Gastrocnemius medialis (tissue), 4 donors: Measurements from ENCODE around the gene PXT1. TPM values are rescaled to one million over a fixed set of nuclear protein-coding genes. Genes with fewer than 3 reads are reported as not detected.
"Not testable (repeated sequence)": the region's sequence is repeated elsewhere in the genome, so short reads cannot be mapped to it uniquely, and the experiment has no call there.

ENCODE experiments used
- ATAC-seq, 2 donors: fragments of 150-250 bp; one replicate each; pipeline ENCODE4 v1.9.1; 2016
- DNase-seq, 2 donors: peaks; one replicate each; pipeline ENCODE4 v3.0.0-alpha.2; 2019
- H3K27ac ChIP-seq, 4 donors: fragments of 200-600 bp; sonication (generic); 1 replicate in 1 of 4; 2 replicates in 3 of 4; pipeline ENCODE4 v1.5.1; 2016 to 2018; ENCODE audit warnings: mild to moderate bottlenecking in 2 of 4, moderate library complexity in 1 of 4
- H3K27me3 ChIP-seq, 3 donors: fragments of 200-600 bp; sonication (generic) in 2 of 3; 1 replicate in 1 of 3; 2 replicates in 2 of 3; pipeline versions ENCODE4 v1.5.1 to v1.6.0; 2016 to 2019; ENCODE audit warnings: mild to moderate bottlenecking in 1 of 3, moderate library complexity in 1 of 3
- H3K36me3 ChIP-seq, 2 donors: fragments of 200-600 bp; sonication (generic) in 1 of 2; one replicate each; pipeline ENCODE4 v1.5.1; 2017 to 2018
- H3K4me1 ChIP-seq, 2 donors: fragments of 200-600 bp; sonication (generic) in 1 of 2; one replicate each; pipeline ENCODE4 v1.5.1; 2016 to 2017; ENCODE audit warnings: mild to moderate bottlenecking in 2 of 2
- H3K4me3 ChIP-seq, 4 donors: fragments of 200-600 bp; sonication (generic) in 3 of 4; 1 replicate in 1 of 4; 2 replicates in 3 of 4; pipeline ENCODE4 v1.5.1; 2016 to 2019; ENCODE audit warnings: mild to moderate bottlenecking in 2 of 4
- H3K9me3 ChIP-seq, 3 donors: fragments of 200-600 bp; sonication (generic) in 2 of 3; 1 replicate in 1 of 3; 2 replicates in 2 of 3; pipeline ENCODE4 v1.5.1; 2016 to 2019
- POLR2A ChIP-seq, 2 donors: fragments of 450-650 bp; IDR thresholded peaks; one replicate each; pipeline ENCODE4 v1.6.1; 2017; ENCODE audit warnings: antibody characterized with exemption in 2 of 2, mild to moderate bottlenecking in 2 of 2, moderate library complexity in 2 of 2
- in situ Hi-C, 4 donors: fragments of 200-750 bp; cut with MboI; loops; one replicate each; pipeline versions ENCODE4 v1.15.0 to v1.8.0; 2017; ENCODE audit warnings: low sequenced_read_pairs in 4 of 4
- intact Hi-C: fragments of 100-400 bp; cut with DNase I; formaldehyde crosslinking; loops from one replicate; pipeline ENCODE4 v1.15.1; 2023; ENCODE audit warnings: low total_unique reads
- total RNA-seq, 4 donors: library from RNA; depleted of rRNA; stranded (reverse); fragments of >200 nt; gene quantifications; one replicate each; pipeline versions ENCODE4 v1.1.0 to v1.2.3, GENCODE V29; 2016
- TF ChIP-seq, protein P1 (sequence below), 5 experiments: fragments of 450-650 bp in 3 of 5; fragments of 200-600 bp in 2 of 5; sonication (generic) in 2 of 5; IDR thresholded peaks in 4 of 5; conservative IDR thresholded peaks in 1 of 5; 1 replicate in 4 of 5; 2 replicates in 1 of 5; pipeline ENCODE4 v1.5.1; 2016 to 2019; ENCODE audit warnings: antibody characterized with exemption in 5 of 5, mild to moderate bottlenecking in 3 of 5, moderate library complexity in 3 of 5

Gene PXT1
- total RNA-seq, 4 donors from 2014 or later = not detected

DNA sequence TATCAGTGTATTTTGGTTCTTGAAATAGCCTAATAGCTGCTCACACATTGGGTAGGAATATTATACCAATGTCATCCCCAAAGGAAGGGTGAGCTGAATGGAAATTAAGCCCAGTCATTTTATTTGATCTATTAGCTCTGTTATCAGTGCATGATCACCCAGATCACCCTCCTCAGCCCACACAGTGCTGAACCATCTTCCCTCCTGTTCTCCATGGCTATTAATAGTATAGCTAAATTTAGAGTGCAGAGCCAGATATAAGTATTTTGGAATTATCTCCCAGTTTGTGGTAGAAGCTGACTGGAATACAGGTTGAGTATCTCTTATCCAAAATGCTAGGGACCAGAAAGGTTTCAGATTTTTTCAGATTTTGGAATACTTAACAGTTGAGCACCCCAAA lies 45.6 kb upstream of the PXT1 start:
- Histone ChIP-seq H3K4me1 (peaks cover 12 to 14% of the 10 kb centered on the region in 2 donors), H3K27ac (no peak overlapping the region), H3K27me3 (no peaks in the 10 kb centered on the region), H3K36me3 (peaks cover 0 to 42% of the 10 kb centered on the region in 2 donors), H3K4me3 (no peak overlapping the region), H3K9me3 (no peaks in the 10 kb centered on the region)
- in situ Hi-C loops = no loop called here
- ATAC-seq (no peak), DNase-seq (no peak)
- TF ChIP-seq, protein P1, sequence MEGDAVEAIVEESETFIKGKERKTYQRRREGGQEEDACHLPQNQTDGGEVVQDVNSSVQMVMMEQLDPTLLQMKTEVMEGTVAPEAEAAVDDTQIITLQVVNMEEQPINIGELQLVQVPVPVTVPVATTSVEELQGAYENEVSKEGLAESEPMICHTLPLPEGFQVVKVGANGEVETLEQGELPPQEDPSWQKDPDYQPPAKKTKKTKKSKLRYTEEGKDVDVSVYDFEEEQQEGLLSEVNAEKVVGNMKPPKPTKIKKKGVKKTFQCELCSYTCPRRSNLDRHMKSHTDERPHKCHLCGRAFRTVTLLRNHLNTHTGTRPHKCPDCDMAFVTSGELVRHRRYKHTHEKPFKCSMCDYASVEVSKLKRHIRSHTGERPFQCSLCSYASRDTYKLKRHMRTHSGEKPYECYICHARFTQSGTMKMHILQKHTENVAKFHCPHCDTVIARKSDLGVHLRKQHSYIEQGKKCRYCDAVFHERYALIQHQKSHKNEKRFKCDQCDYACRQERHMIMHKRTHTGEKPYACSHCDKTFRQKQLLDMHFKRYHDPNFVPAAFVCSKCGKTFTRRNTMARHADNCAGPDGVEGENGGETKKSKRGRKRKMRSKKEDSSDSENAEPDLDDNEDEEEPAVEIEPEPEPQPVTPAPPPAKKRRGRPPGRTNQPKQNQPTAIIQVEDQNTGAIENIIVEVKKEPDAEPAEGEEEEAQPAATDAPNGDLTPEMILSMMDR (IDR thresholded peaks at IDR 0.05 in 4 of 5, conservative IDR thresholded peaks at IDR 0.05 in 1 of 5) = no peak
- TF ChIP-seq POLR2A (IDR thresholded peaks at IDR 0.05) = no peak
- intact Hi-C loops = no loop called here

GRCh38 chr6:36487698-36488097 lies 45.0 kb upstream of the PXT1 start:
- peaks cover 0 to 42% of the 10 kb centered on the region in 2 donors for H3K36me3 ChIP-seq
- intact Hi-C loops (no loop called here), in situ Hi-C loops (no loop called here)
- peaks cover 12 to 14% of the 10 kb centered on the region in 2 donors for H3K4me1 ChIP-seq
- DNase-seq = no peak
- TF ChIP-seq, protein P1 (IDR thresholded peaks at IDR 0.05 in 4 of 5, conservative IDR thresholded peaks at IDR 0.05 in 1 of 5) = no peak
- TF ChIP-seq POLR2A (IDR thresholded peaks at IDR 0.05) = no peak
- no peaks in the 10 kb centered on the region for H3K9me3 ChIP-seq
- H3K27me3 ChIP-seq = no peaks in the 10 kb centered on the region
- no peak for ATAC-seq
- no peak overlapping the region for H3K4me3 ChIP-seq
- no peak overlapping the region for H3K27ac ChIP-seq

DNA sequence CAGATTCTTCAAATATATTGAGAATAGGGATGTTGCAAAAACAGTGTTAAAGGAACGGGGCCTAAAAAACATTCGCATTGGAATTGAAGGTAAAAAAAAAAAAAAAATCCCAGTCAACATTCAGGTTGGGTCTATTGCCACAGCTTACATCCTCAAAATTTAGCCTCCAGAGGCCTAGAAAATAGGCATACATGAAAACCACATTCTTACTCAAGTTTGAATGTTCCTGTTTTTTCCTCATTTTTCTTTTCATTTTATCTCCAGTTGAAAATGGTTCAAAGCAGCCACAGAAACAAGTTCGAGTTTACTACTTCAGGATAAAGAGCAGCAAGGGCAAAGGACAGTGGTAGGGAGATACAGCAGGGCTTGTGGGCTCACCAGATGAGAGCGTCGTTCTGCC lies 42.1 kb upstream of the PXT1 start:
- DNase-seq = no peak
- TF ChIP-seq, protein P1 (IDR thresholded peaks at IDR 0.05 in 4 of 5, conservative IDR thresholded peaks at IDR 0.05 in 1 of 5) = no peak
- TF ChIP-seq POLR2A (IDR thresholded peaks at IDR 0.05) = no peak
- in situ Hi-C loops = no loop called here
- H3K4me1 ChIP-seq = peaks cover 12 to 14% of the 10 kb centered on the region in 2 donors
- no peaks in the 10 kb centered on the region for H3K27me3 ChIP-seq
- peaks cover 0 to 68% of the 10 kb centered on the region in 2 donors for H3K36me3 ChIP-seq
- no peaks in the 10 kb centered on the region for H3K9me3 ChIP-seq
- intact Hi-C loops = no loop called here
- H3K27ac ChIP-seq = no peak overlapping the region
- ATAC-seq = no peak
- no peak overlapping the region for H3K4me3 ChIP-seq

DNA sequence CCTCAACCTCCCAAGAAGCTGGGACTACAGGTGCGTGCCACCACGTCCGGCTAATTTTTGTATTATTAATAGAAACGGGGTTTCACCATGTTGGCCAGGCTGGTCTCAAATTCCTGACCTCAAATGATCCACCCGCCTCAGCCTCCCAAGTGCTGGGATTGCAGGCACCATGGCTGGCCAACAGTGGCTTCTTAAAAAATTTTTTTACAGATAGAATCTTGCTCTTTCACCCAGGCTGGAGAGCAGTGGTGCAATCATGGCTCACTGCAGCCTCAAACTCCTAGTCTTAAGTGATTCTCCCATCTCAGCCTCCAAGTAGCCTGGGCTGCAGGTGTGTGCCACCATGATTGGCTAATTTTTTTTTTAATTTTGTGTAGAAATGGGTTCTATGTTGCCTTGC lies 40.7 kb upstream of the PXT1 start:
- ATAC-seq, H3K9me3 ChIP-seq, H3K27me3 ChIP-seq, H3K27ac ChIP-seq, H3K4me1 ChIP-seq, intact Hi-C loops, H3K4me3 ChIP-seq, DNase-seq, in situ Hi-C loops: not testable (repeated sequence)
- peaks cover 0 to 71% of the 10 kb centered on the region in 2 donors for H3K36me3 ChIP-seq

- peaks cover 0 to 42% of the 10 kb centered on the region in 2 donors for H3K36me3 ChIP-seq
- ATAC-seq (no peak), DNase-seq (no peak)
- intact Hi-C loops = no loop called here
- H3K4me1 ChIP-seq = no peaks in the 10 kb centered on the region
- no peak overlapping the region for H3K4me3 ChIP-seq
- TF ChIP-seq, protein P1 (IDR thresholded peaks at IDR 0.05 in 4 of 5, conservative IDR thresholded peaks at IDR 0.05 in 1 of 5) = no peak
- TF ChIP-seq POLR2A (IDR thresholded peaks at IDR 0.05) = no peak
- H3K9me3 ChIP-seq = no peaks in the 10 kb centered on the region
- in situ Hi-C loops = no loop called here
- no peaks in the 10 kb centered on the region for H3K27me3 ChIP-seq
- no peak overlapping the region for H3K27ac ChIP-seq
Measured at GRCh38 chr6:36479256-36479655, 36.6 kb upstream of the PXT1 start.
